Measurements from ENCODE around the gene SYNDIG1. TPM values are rescaled to one million over a fixed set of nuclear protein-coding genes. Genes with fewer than 3 reads are reported as not detected.

The SYNDIG1 gene
- total RNA-seq, 1 experiment from 2014 or later, result not detected

GRCh38 chr20:24450624-24451376, 18.6 kb upstream of the SYNDIG1 start:
- Histone ChIP-seq H3K9me2 (replicated peaks; ENCODE audit: low read length) (no peaks in the 10 kb centered on the region), H3K27ac (ENCODE audit: low read length) (no peak overlapping the region), H3K36me3 (ENCODE audit: low read depth, low read length) (no peaks in the 10 kb centered on the region), H2AFZ (ENCODE audit: low read length) (no peak overlapping the region), H4K20me1 (ENCODE audit: low read length) (no peaks in the 10 kb centered on the region), H3K4me3 (ENCODE audit: low read length) (no peak overlapping the region), H3K9me3 (ENCODE audit: low read length) (no peaks in the 10 kb centered on the region), H3K27me3 (ENCODE audit: low read length) (peaks cover 96% of the 10 kb centered on the region), H3K4me2 (ENCODE audit: low read length) (no peak overlapping the region), H3K4me1 (ENCODE audit: insufficient read depth, low read length) (no peaks in the 10 kb centered on the region), H3K79me2 (ENCODE audit: low read length) (no peaks in the 10 kb centered on the region), H3F3A (ENCODE audit: low read length, unreplicated experiment) (no peaks in the 10 kb centered on the region), H3K9ac (ENCODE audit: low read length) (no peak overlapping the region)
- ChIA-PET POLR2A (ENCODE audit: unreplicated experiment) (no interaction called here), CTCF (no interaction called here)
- intact Hi-C loops (cut with micrococcal nuclease), result no loop called here
- BruUV-seq (replicated peaks), result no TSS peak
- TF ChIP-seq EZH2phosphoT487 (IDR thresholded peaks at IDR 0.05; ENCODE audit: borderline replicate concordance, low read length), result no peak
- TF ChIP-seq CTCF (conservative IDR thresholded peaks at IDR 0.05; ENCODE audit: low read depth, low read length), result no peak
- TF ChIP-seq EZH2 (IDR thresholded peaks at IDR 0.05; ENCODE audit: low read length, unreplicated experiment), result no peak
- DNase-seq (no peak), ATAC-seq (no peak)

- TF ChIP-seq CTCF (conservative IDR thresholded peaks at IDR 0.05; ENCODE audit: low read depth, low read length), result no peak
- TF ChIP-seq EZH2 (IDR thresholded peaks at IDR 0.05; ENCODE audit: low read length, unreplicated experiment), result no peak
- no peak for TF ChIP-seq EZH2phosphoT487 (IDR thresholded peaks at IDR 0.05; ENCODE audit: borderline replicate concordance, low read length)
- H3K27ac ChIP-seq (ENCODE audit: low read length), result no peak overlapping the region
- no peaks in the 10 kb centered on the region for H3K9me2 ChIP-seq (replicated peaks; ENCODE audit: low read length)
- no peaks in the 10 kb centered on the region for H4K20me1 ChIP-seq (ENCODE audit: low read length)
- H3K9me3 ChIP-seq (ENCODE audit: low read length), result no peaks in the 10 kb centered on the region
- H3F3A ChIP-seq (ENCODE audit: low read length, unreplicated experiment), result no peaks in the 10 kb centered on the region
- H3K27me3 ChIP-seq (ENCODE audit: low read length), result peaks cover 96% of the 10 kb centered on the region
- intact Hi-C loops (cut with micrococcal nuclease), result no loop called here
- BruUV-seq (replicated peaks), result no TSS peak
- ChIA-PET CTCF (no interaction called here), POLR2A (ENCODE audit: unreplicated experiment) (no interaction called here)
- H3K4me1 ChIP-seq (ENCODE audit: insufficient read depth, low read length), result no peaks in the 10 kb centered on the region
- H3K36me3 ChIP-seq (ENCODE audit: low read depth, low read length), result no peaks in the 10 kb centered on the region
- H3K4me3 ChIP-seq (ENCODE audit: low read length), result no peak overlapping the region
- no peak for ATAC-seq
- no peak overlapping the region for H3K9ac ChIP-seq (ENCODE audit: low read length)
- DNase-seq, result no peak
- H3K4me2 ChIP-seq (ENCODE audit: low read length), result no peak overlapping the region
- no peaks in the 10 kb centered on the region for H3K79me2 ChIP-seq (ENCODE audit: low read length)
- no peak overlapping the region for H2AFZ ChIP-seq (ENCODE audit: low read length)
Observed at GRCh38 chr20:24451428-24451827, 18.0 kb upstream of the SYNDIG1 start.

- Histone ChIP-seq H3K4me3 (ENCODE audit: low read length) (no peak overlapping the region), H3K9me2 (replicated peaks; ENCODE audit: low read length) (no peaks in the 10 kb centered on the region), H3K4me2 (ENCODE audit: low read length) (no peak overlapping the region), H4K20me1 (ENCODE audit: low read length) (no peaks in the 10 kb centered on the region), H3K36me3 (ENCODE audit: low read depth, low read length) (no peaks in the 10 kb centered on the region), H3K79me2 (ENCODE audit: low read length) (no peaks in the 10 kb centered on the region), H3F3A (ENCODE audit: low read length, unreplicated experiment) (no peaks in the 10 kb centered on the region), H3K9me3 (ENCODE audit: low read length) (no peaks in the 10 kb centered on the region), H3K4me1 (ENCODE audit: insufficient read depth, low read length) (no peaks in the 10 kb centered on the region), H2AFZ (ENCODE audit: low read length) (no peak overlapping the region), H3K27ac (ENCODE audit: low read length) (no peak overlapping the region), H3K9ac (ENCODE audit: low read length) (no peak overlapping the region), H3K27me3 (ENCODE audit: low read length) (peaks cover 96% of the 10 kb centered on the region)
- no peak for TF ChIP-seq EZH2phosphoT487 (IDR thresholded peaks at IDR 0.05; ENCODE audit: borderline replicate concordance, low read length)
- no peak for TF ChIP-seq CTCF (conservative IDR thresholded peaks at IDR 0.05; ENCODE audit: low read depth, low read length)
- no TSS peak for BruUV-seq (replicated peaks)
- DNase-seq (no peak), ATAC-seq (no peak)
- CTCF ChIA-PET, result no interaction called here
- intact Hi-C loops (cut with micrococcal nuclease), result no loop called here
- POLR2A ChIA-PET (ENCODE audit: unreplicated experiment), result no interaction called here
Observed at GRCh38 chr20:24452016-24452415, 17.4 kb upstream of the SYNDIG1 start.

Data from PC-3 (cell line).